ENCODE results near the gene MTREX.

The MTREX gene

GRCh38 chr5:55429221-55429612 is 121.4 kb downstream of the MTREX start:
- DNase-seq (ENCODE audit: low spot score): no peak

GRCh38 chr5:55429613-55430253 is 121.9 kb downstream of the MTREX start:
- DNase-seq (ENCODE audit: low spot score): no peak

GRCh38 chr5:55432549-55432948 is 124.8 kb downstream of the MTREX start:
- no peak for DNase-seq (ENCODE audit: low spot score)

GRCh38 chr5:55437452-55437851 is 129.7 kb downstream of the MTREX start:
- no peak for DNase-seq (ENCODE audit: low spot score)

- no peak for DNase-seq (ENCODE audit: low spot score)
Measured at GRCh38 chr5:55437859-55438206, 130.0 kb downstream of the MTREX start.

- no peak for DNase-seq (ENCODE audit: low spot score)
Measured at GRCh38 chr5:55438998-55439397, 131.2 kb downstream of the MTREX start.

- DNase-seq (ENCODE audit: low spot score): no peak
Measured at GRCh38 chr5:55440188-55440646, 132.4 kb downstream of the MTREX start.

- DNase-seq (ENCODE audit: low spot score): no peak
Measured at GRCh38 chr5:55441107-55441771, 133.4 kb downstream of the MTREX start.

GRCh38 chr5:55441954-55442353 is 134.2 kb downstream of the MTREX start:
- DNase-seq (ENCODE audit: low spot score): no peak

GRCh38 chr5:55445791-55446190 is 138.0 kb downstream of the MTREX start:
- no peak for DNase-seq (ENCODE audit: low spot score)

GRCh38 chr5:55446640-55447351 is 139.0 kb downstream of the MTREX start:
- DNase-seq (ENCODE audit: low spot score): no peak

- DNase-seq (ENCODE audit: low spot score): no peak
Measured at GRCh38 chr5:55450050-55450765, 142.4 kb downstream of the MTREX start.

- DNase-seq (ENCODE audit: low spot score): no peak
Measured at GRCh38 chr5:55451976-55452375, 144.2 kb downstream of the MTREX start.

GRCh38 chr5:55453211-55453610 is 145.4 kb downstream of the MTREX start:
- no peak for DNase-seq (ENCODE audit: low spot score)

GRCh38 chr5:55454282-55454681 is 146.5 kb downstream of the MTREX start:
- no peak for DNase-seq (ENCODE audit: low spot score)

- no peak for DNase-seq (ENCODE audit: low spot score)
Measured at GRCh38 chr5:55456216-55456895, 148.6 kb downstream of the MTREX start.

GRCh38 chr5:55459572-55459971 is 151.8 kb downstream of the MTREX start:
- no peak for DNase-seq (ENCODE audit: low spot score)

GRCh38 chr5:55463613-55464012 is 155.8 kb downstream of the MTREX start:
- no peak for DNase-seq (ENCODE audit: low spot score)

- DNase-seq (ENCODE audit: low spot score): no peak
Measured at GRCh38 chr5:55467862-55468551, 160.2 kb downstream of the MTREX start.

GRCh38 chr5:55469839-55470238 is 162.1 kb downstream of the MTREX start:
- DNase-seq (ENCODE audit: low spot score): no peak

- DNase-seq (ENCODE audit: low spot score): no peak
Measured at GRCh38 chr5:55470282-55470681, 162.5 kb downstream of the MTREX start.

Measured in germinal center (tissue), 1 donor.